HG02852 (cell line): ENCODE measurements around the gene NLRP3.
A peak's percentile ranks its signal among the peaks of the same experiment; 100 is the strongest.
"Not testable (repeated sequence)": the region's sequence is repeated elsewhere in the genome, so short reads cannot be mapped to it uniquely, and the experiment has no call there.

Source experiments
- ATAC-seq: cut with Tn5 transposase; IDR thresholded peaks from one replicate; pipeline ENCODE4 v1.9.1; 2021; ENCODE audit warnings: mild to moderate bottlenecking, moderate library complexity; ENCODE audit not compliant: unreplicated experiment

NLRP3 gene

DNA sequence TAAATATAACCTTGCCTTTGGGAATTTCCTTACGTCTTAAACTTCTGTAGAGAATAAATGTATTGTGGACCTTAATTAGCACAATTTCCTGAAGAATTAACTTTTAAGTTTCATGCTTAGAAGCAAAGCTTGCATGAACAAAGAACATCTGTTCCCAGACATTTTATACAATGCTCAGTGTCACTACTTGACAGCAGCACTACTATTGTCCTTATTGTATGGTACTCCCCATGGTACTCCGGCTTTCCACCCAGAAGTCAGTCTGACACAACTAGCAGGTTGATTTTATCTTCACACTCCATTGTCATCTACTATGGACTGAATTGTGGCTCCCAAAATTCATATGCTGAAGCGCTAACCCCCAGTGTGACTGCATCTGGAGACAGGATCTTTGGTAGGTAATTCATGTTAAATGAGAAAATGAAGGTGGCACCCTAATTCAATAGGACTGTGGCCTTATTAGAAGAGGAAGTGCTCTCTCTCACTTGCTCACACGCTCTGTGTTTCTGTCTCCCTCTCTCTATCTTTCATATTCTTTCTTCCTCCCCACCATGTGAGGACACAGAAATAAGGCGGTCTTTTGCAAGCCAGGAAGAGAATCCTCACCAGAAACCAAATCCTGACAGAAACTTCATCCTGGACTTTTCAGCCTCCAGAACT, 52.6 kb downstream of the NLRP3 start:
- ATAC-seq = no peak

DNA sequence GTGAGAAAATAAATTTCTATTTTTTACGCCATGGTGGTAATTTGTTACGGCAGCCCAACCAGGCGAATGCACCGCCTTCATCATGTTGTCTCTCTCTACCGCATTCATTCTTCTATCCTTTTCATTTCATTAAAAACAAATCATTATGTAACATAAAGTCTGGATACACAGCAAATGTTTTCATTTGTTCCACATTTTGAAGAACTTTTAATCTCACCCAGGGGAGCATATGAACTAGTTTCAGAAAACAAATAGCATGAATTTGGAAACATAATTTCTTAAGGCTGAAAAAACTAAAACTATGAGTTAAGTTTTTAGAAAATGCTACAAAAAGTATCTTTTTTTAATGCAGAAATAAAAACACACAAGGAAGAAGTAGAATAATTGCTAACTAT, 53.2 kb downstream of the NLRP3 start:
- ATAC-seq = no peak

DNA sequence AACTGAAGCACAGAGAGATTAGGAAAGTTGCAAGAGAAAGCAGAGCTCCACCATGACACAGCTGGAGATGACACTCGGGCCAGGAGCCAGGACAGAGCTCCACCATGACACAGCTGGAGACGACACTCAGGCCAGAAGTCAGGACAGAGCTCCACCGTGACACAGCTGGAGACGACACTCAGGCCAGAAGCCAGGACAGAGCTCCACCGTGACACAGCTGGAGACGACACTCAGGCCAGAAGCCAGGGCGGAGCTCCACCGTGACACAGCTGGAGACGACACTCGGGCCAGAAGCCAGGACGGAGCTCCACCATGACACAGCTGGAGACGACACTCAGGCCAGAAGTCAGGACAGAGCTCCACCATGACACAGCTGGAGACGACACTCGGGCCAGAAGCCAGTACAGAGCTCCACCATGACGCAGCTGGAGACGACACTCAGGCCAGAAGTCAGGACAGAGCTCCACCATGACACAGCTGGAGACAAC, 55.0 kb downstream of the NLRP3 start:
- ATAC-seq = not testable (repeated sequence)

DNA sequence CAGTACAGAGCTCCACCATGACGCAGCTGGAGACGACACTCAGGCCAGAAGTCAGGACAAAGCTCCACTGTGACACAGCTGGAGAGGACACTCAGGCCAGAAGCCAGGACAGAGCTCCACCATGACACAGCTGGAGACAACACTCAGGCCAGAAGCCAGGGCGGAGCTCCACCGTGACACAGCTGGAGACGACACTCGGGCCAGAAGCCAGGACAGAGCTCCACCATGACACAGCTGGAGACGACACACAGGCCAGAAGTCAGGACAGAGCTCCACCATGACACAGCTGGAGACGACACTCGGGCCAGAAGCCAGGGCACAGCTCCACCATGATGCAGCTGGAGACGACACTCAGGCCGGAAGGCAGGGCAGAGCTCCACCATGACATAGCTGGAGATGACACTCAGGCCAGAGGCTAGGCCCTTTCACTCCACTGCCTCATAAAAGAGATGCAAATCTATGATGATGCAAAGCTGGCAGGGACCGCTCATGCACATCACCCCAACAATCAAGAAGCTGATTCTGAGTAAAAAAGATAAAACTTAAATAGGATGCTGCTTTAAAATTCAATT, 55.6 kb downstream of the NLRP3 start:
- ATAC-seq = no peak

DNA sequence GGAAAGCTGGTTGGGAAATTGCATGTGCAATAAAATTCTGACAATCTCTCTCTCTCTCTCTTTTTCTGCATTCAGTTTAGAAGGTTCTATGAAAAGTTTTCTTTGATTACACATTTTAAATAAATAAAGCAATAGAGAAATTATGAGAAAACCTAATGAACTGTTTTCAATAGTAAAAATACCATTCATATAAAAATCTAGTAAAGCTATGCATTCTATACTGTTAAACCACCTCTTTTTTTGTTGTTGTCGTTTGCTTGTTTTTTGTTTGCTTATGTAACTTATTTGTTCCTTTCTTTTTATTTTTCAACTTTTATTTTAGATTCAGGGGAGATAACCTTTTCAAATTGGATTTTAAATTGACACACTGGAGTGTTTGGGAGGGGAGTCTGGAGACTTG, 56.1 kb downstream of the NLRP3 start:
- no peak for ATAC-seq

DNA sequence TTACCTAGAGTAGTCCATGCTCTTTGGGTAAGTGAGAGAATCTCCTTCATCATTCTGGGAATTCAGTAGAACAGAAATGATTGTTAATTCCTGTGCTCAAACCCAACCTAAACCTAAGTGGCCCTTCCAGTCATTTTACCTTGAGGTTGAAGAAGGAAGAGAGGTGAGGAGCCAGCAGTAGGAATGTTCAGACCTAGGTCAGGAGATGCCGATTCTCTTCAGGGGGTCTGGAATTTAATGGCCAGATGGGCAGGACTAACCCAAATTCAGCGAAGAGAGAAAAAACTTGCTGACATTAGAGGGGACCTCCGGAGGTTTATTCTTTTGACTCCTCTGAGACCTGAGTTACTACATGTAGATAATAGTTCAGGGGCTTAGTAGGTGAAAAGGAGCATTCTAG, 58.4 kb downstream of the NLRP3 start:
- no peak for ATAC-seq

DNA sequence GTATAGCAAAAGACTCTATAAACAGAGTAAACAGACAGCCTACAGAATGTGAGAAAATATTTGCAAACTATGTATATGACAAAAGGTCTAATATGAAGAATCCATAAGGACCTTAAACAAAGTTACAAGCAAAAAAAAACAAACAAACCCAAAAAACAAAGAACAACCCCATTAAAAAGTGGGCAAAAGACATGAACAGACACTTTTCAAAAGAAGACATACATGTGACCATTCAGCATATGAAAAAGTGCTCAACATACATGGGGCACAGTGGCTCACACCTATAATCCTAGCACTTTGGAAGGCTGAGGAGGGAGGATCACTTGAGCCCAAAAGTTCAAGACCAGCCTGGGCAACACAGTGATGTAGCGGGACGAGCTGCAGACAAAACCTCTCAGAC, 59.8 kb downstream of the NLRP3 start:
- ATAC-seq = peak; percentile 5

DNA sequence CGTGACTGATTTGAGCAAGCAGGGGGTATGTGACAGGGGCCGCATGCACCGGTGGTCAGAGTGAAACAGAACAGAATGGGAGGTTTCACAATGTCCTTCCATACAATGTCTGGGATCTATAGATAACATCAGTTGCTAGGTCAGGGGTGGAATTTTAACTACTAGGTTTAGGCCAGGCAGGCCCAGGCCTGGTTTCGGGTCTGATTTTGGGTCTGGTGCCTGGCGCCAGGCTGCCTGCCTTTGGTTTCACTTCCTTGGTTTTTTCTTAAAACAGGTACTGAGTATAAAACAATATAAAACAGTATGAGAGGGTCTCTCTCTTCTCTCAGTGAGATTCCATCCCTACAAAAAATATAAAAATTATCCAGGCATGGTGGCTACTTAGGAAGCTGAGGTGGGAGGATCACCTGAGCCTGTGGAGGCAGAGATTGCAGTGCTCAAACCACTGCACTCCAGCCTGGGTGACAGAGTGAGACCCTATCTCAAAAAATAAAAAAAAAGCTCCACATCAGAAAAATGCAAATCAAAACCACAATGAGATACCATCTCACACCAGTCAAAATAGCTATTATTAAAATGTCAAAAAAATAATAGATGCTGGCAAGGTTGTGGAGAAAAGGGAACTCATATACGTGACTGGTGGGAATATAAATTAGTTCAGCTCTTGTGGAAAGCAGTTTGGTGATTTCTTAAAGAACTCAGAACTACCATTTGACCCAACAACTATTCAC, 60.5 kb downstream of the NLRP3 start:
- peak; percentile 51 for ATAC-seq

DNA sequence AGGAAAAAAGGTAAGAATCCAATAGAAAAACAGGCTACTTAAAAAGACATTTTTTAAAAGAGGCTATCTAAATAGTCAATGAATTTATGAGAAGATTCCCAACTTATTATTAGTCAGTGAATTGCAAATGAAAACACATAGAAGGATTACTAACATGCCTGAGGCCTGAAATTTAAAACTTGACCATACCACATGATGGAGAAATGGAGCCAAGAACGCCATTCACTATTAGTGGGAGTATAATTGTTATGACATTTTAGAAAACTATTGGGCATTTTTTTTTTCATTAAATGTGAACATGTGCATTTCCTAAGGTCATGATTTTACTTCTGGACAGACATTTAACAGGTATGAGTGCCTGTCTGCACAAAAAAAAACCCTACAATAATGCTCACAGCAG, 66.8 kb downstream of the NLRP3 start:
- no peak for ATAC-seq

DNA sequence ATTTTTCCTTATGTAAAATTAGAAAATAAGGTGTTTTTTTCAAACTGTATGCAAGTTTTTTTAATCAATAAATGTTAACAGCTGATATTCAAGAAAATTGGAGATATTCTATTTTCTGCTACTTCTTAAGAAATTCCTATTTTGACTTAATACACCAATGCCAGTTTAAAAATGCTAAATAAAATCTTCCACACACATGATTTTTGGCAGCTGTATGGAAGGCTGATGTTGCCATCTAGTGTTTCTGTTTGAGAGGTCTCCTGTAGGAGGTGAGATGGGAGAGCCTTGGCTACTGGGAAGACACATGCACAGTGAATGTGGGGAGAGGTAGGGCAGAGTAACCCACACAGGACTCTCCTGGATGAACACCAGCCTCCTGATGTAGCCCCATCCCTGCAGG, 71.1 kb downstream of the NLRP3 start:
- peak; percentile 86 for ATAC-seq

DNA sequence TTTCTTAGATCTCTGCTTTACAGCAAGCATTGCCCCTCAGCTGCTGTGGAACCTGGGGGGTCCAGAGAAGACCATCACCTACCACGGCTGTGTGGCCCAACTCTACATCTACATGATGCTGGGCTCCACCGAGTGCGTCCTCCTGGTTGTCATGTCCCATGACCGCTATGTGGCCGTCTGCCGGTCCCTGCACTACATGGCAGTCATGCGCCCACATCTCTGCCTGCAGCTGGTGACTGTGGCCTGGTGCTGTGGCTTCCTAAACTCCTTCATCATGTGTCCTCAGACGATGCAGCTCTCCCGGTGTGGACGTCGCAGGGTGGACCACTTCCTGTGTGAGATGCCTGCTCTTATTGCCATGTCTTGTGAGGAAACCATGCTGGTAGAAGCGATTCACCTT, 75.4 kb downstream of the NLRP3 start:
- ATAC-seq = no peak

DNA sequence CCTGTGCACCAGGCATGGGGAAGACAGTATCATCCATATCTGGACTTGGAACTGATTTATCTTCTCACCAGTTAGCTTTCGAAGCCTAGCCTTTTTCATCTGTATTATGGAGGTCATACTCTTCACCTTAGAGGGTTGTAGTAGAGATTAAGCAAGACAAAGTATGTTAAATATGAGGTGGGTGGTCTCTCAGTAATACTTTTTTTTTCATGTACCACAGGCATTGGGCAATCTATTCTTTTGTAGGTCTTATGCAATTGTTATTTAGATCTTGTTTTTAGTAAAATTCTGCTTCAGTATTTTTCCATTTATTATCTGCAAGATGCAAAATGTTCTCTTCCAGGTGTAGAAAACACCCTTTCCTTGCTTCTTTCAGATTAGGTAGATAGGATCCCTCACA, 77.1 kb downstream of the NLRP3 start:
- ATAC-seq = no peak

DNA sequence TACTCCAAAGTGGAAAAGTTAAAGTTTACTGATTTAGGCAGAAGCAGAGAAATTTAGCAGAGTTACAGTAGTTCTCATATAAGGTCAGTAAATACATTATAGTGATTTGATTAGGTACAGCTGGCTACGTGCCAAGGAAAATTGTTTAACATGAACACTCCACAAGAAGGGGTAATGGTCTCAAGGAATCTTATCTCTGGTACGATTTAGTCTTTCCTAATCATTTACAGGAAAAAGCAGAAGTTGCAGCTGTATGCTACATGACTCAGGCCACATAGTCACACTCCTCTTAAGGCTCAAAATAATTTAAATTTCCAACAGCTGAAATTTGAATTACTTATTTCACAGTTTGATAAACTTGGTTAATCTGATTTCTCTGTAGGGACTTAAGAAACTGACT, 78.8 kb downstream of the NLRP3 start:
- ATAC-seq = no peak

DNA sequence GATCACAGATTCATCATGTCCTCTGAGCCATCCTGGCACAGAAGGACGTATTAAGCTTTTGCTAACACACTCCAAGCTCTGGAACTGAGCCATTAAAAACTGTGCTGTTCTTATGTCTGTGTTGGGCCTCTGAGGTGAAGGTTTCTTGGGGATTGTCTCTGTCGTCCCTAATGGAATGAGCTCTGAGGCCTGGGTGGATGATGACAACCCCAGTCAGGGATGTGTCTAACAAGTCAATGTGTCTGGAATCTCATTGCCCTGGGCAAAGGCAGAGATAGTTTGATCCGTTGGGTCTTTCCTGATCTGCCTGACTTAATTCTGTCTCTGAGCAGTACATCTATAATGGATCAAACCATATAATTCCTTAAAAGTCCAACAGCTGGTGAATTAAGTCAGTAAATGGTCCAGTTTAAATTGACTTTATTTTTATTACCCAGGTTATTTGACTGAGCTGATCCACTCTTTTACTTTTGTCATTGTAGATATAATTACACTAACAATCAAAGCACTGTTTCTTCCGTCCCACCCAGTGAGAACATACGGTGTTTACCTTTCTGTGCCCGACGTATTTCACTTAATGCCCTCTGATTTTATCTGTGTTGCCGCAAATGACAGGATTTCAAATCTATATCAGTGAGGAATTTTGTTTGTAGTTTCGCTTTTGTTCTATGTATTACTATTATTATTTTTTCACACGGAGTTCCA, 80.8 kb downstream of the NLRP3 start:
- ATAC-seq = no peak
